Liver (tissue), 9 donors: ENCODE results near the gene CACNA1A. TPM values are rescaled to one million over a fixed set of nuclear protein-coding genes. Genes with fewer than 3 reads are reported as not detected.

Source experiments
- DNase-seq: peaks from one replicate; pipeline ENCODE4 v3.0.0-alpha.2; 2017; ENCODE audit warnings: low spot score
- H3K27ac ChIP-seq, 2 donors: one replicate each; pipeline ENCODE4 v1.7.0; 2013; ENCODE audit warnings: inconsistent platforms in 2 of 2, low read length in 2 of 2, control low read depth in 1 of 2, low read depth in 1 of 2, mild to moderate bottlenecking in 1 of 2
- H3K27me3 ChIP-seq, 4 donors: one replicate each; pipeline versions ENCODE4 v1.6.1 to v1.7.0; 2013; ENCODE audit warnings: low read length in 3 of 4, inconsistent platforms in 1 of 4, mild to moderate bottlenecking in 1 of 4, moderate library complexity in 1 of 4; ENCODE audit not compliant: control insufficient read depth in 4 of 4, insufficient read depth in 4 of 4
- H3K36me3 ChIP-seq, 4 donors: one replicate each; pipeline versions ENCODE4 v1.6.1 to v1.7.0; 2013; ENCODE audit warnings: low read length in 3 of 4, mild to moderate bottlenecking in 3 of 4, low read depth in 1 of 4, moderate library complexity in 1 of 4; ENCODE audit not compliant: control insufficient read depth in 4 of 4, insufficient read depth in 3 of 4
- H3K4me1 ChIP-seq, 4 donors: one replicate each; pipeline versions ENCODE4 v1.6.1 to v1.7.0; 2013; ENCODE audit warnings: low read length in 3 of 4, mild to moderate bottlenecking in 3 of 4, moderate library complexity in 1 of 4; ENCODE audit not compliant: control insufficient read depth in 4 of 4, insufficient read depth in 4 of 4
- H3K4me3 ChIP-seq, 3 donors: one replicate each; pipeline versions ENCODE4 v1.6.1 to v1.7.0; 2013; ENCODE audit warnings: low read length in 3 of 3, control low read depth in 1 of 3, low read depth in 1 of 3, mild to moderate bottlenecking in 1 of 3
- H3K9ac ChIP-seq, 2 donors: one replicate each; pipeline ENCODE4 v1.7.0; 2013; ENCODE audit warnings: low read length in 2 of 2, mild to moderate bottlenecking in 2 of 2, moderate library complexity in 2 of 2, control low read depth in 1 of 2, low read depth in 1 of 2
- H3K9me3 ChIP-seq, 4 donors: one replicate each; pipeline versions ENCODE4 v1.6.1 to v1.7.0; 2013; ENCODE audit warnings: low read length in 3 of 4; ENCODE audit not compliant: control insufficient read depth in 4 of 4
- ATF3 ChIP-seq: IDR thresholded peaks from 2 replicates; pipeline ENCODE4 v1.6.1; 2016; ENCODE audit warnings: antibody characterized with exemption
- CTCF ChIP-seq: fragments of 150-350 bp; IDR thresholded peaks from 2 replicates; pipeline ENCODE4 v1.5.1; 2017; ENCODE audit warnings: improper control_type of control experiment, low read depth, low read length; ENCODE audit not compliant: missing input control
- EGR1 ChIP-seq, 2 donors: IDR thresholded peaks; 2 replicates each; pipeline ENCODE4 v1.6.1; 2016 to 2018; ENCODE audit warnings: antibody characterized with exemption in 2 of 2, low read depth in 2 of 2
- FOXA1 ChIP-seq: IDR thresholded peaks from 2 replicates; pipeline ENCODE4 v1.6.1; 2016; ENCODE audit warnings: antibody characterized with exemption
- GABPA ChIP-seq, 2 donors: IDR thresholded peaks in 1 of 2; conservative IDR thresholded peaks in 1 of 2; 2 replicates each; pipeline ENCODE4 v1.6.1; 2016; ENCODE audit warnings: antibody characterized with exemption in 2 of 2, mild to moderate bottlenecking in 1 of 2, moderate library complexity in 1 of 2
- HNF4A ChIP-seq, 2 donors: conservative IDR thresholded peaks; 2 replicates each; pipeline ENCODE4 v1.6.1; 2016; ENCODE audit warnings: antibody characterized with exemption in 2 of 2, mild to moderate bottlenecking in 2 of 2
- HNF4G ChIP-seq: IDR thresholded peaks from 2 replicates; pipeline ENCODE4 v1.6.1; 2016; ENCODE audit warnings: antibody characterized with exemption
- JUND ChIP-seq, 2 donors: IDR thresholded peaks; 2 replicates each; pipeline ENCODE4 v1.6.1; 2016; ENCODE audit warnings: antibody characterized with exemption in 2 of 2
- NR2F2 ChIP-seq: IDR thresholded peaks from 2 replicates; pipeline ENCODE4 v1.6.1; 2016; ENCODE audit warnings: antibody characterized with exemption
- RAD21 ChIP-seq, 2 donors: IDR thresholded peaks; 2 replicates each; pipeline ENCODE4 v1.6.1; 2016; ENCODE audit warnings: antibody characterized with exemption in 2 of 2, mild to moderate bottlenecking in 2 of 2
- REST ChIP-seq: IDR thresholded peaks from 2 replicates; pipeline ENCODE4 v1.6.1; 2016; ENCODE audit warnings: antibody characterized with exemption, mild to moderate bottlenecking
- RXRA ChIP-seq, 2 donors: IDR thresholded peaks; 2 replicates each; pipeline ENCODE4 v1.6.1; 2017 to 2018; ENCODE audit warnings: antibody characterized with exemption in 2 of 2, mild to moderate bottlenecking in 1 of 2
- TAF1 ChIP-seq: conservative IDR thresholded peaks from 2 replicates; pipeline ENCODE4 v1.6.1; 2016; ENCODE audit warnings: antibody characterized with exemption, mild to moderate bottlenecking
- YY1 ChIP-seq: IDR thresholded peaks from 2 replicates; pipeline ENCODE4 v1.6.1; 2016; ENCODE audit warnings: antibody characterized with exemption, mild to moderate bottlenecking
- ZBTB33 ChIP-seq: IDR thresholded peaks from 2 replicates; pipeline ENCODE4 v1.6.1; 2016; ENCODE audit warnings: antibody characterized with exemption
- WGBS: extraction: QIAGEN DNeasy Blood & Tissue Kit; methylation state at CpG from one replicate; pipeline ENCODE4 v1.1.7; 2013; 5-methylcytosine and 5-hydroxymethylcytosine counted together
- polyA plus RNA-seq, 2 donors: library from polyadenylated mRNA; stranded (reverse) in 1 of 2; unstranded in 1 of 2; fragments of 200-250 nt in 1 of 2; fragments of >200 nt in 1 of 2; fragmentation: Nextera tagmentation in 1 of 2; extraction: Ambion mirVana in 1 of 2; gene quantifications; one replicate each; pipeline versions ENCODE4 v1.2.1 to v1.2.3, GENCODE V29; 2013 to 2015
- total RNA-seq, 2 donors: library from RNA; depleted of rRNA; stranded (reverse); fragments of >200 nt; gene quantifications; one replicate each; pipeline ENCODE4 v1.2.3, GENCODE V29; 2014
- donor health status: healthy.
- donor health status: healthy.
- donor health status: healthy.
- donor health status: healthy.
- donor health status: healthy.

The CACNA1A gene
- total and polyA plus RNA-seq, 4 donors = 0.09 to 0.17 (median 0.17) TPM; not detected in 1

- Histone ChIP-seq H3K27ac (no peak overlapping the region), H3K36me3 (no peaks in the 10 kb centered on the region), H3K4me3 (no peak overlapping the region), H3K4me1 (no peaks in the 10 kb centered on the region), H3K27me3 (no peaks in the 10 kb centered on the region), H3K9me3 (no peaks in the 10 kb centered on the region), H3K9ac (no peak overlapping the region)
- TF ChIP-seq FOXA1 (no peak), YY1 (no peak), ATF3 (no peak), TAF1 (no peak), HNF4G (no peak), EGR1 (IDR thresholded peaks at IDR 0.05; ENCODE audit: low read depth in 2 of 2) (no peak), HNF4A (conservative IDR thresholded peaks at IDR 0.05) (no peak), RAD21 (IDR thresholded peaks at IDR 0.05) (no peak), GABPA (IDR thresholded peaks at IDR 0.05 in 1 of 2, conservative IDR thresholded peaks at IDR 0.05 in 1 of 2) (no peak), JUND (IDR thresholded peaks at IDR 0.05) (no peak), RXRA (IDR thresholded peaks at IDR 0.05) (no peak), REST (no peak), CTCF (no peak), ZBTB33 (no peak), NR2F2 (no peak)
- no peak for DNase-seq
- WGBS = 87% methylated on average over 12 of the region's 12 CpGs
These were observed 261.4 kb downstream of the CACNA1A start for GRCh38 chr19:13244920-13245319.
